NOMO-1 (cell line): ENCODE results near the gene TNIK.

Source experiments
- DNase-seq, 2 experiments: peaks; one replicate each; lab custom pipeline; 2025; ENCODE audit not compliant: unreplicated experiment in 2 of 2; lab: John Stamatoyannopoulos, UW

Gene TNIK

GRCh38 chr3:171066206-171066605 lies 394.0 kb downstream of the TNIK start:
- no peak for DNase-seq

- no peak for DNase-seq
Observed at GRCh38 chr3:171065732-171066131, 394.5 kb downstream of the TNIK start.

- no peak for DNase-seq
Observed at GRCh38 chr3:171064461-171064860, 395.7 kb downstream of the TNIK start.

- no peak for DNase-seq
Observed at GRCh38 chr3:171061749-171062148, 398.5 kb downstream of the TNIK start.

- DNase-seq: no peak
Observed at GRCh38 chr3:171059978-171060377, 400.2 kb downstream of the TNIK start.

GRCh38 chr3:171058873-171059603 lies 401.2 kb downstream of the TNIK start:
- DNase-seq: no peak

GRCh38 chr3:171058058-171058457 lies 402.1 kb downstream of the TNIK start:
- DNase-seq: no peak

- DNase-seq: no peak
Observed at GRCh38 chr3:171057072-171057471, 403.1 kb downstream of the TNIK start.

GRCh38 chr3:171056528-171056927 lies 403.7 kb downstream of the TNIK start:
- no peak for DNase-seq

GRCh38 chr3:171055336-171056178 lies 404.6 kb downstream of the TNIK start:
- DNase-seq: no peak

- no peak for DNase-seq
Observed at GRCh38 chr3:171054921-171055320, 405.3 kb downstream of the TNIK start.

GRCh38 chr3:171054231-171054630 lies 406.0 kb downstream of the TNIK start:
- DNase-seq: no peak

GRCh38 chr3:171049861-171050444 lies 410.3 kb downstream of the TNIK start:
- peak; percentile 27 to 36 for DNase-seq

GRCh38 chr3:171046760-171047159 lies 413.4 kb downstream of the TNIK start:
- DNase-seq: no peak

- DNase-seq: no peak
Observed at GRCh38 chr3:171044835-171045793, 415.1 kb downstream of the TNIK start.

- no peak for DNase-seq
Observed at GRCh38 chr3:171044384-171044783, 415.8 kb downstream of the TNIK start.

- DNase-seq: no peak
Observed at GRCh38 chr3:171039674-171040073, 420.5 kb downstream of the TNIK start.

- no peak for DNase-seq
Observed at GRCh38 chr3:171038342-171038741, 421.9 kb downstream of the TNIK start.

GRCh38 chr3:171028779-171029232 lies 431.4 kb downstream of the TNIK start:
- no peak for DNase-seq

- DNase-seq: no peak
Observed at GRCh38 chr3:171028025-171028778, 432.0 kb downstream of the TNIK start.
